ENCODE measurements around the gene CCNB2.
"Not testable (repeated sequence)": the region's sequence is repeated elsewhere in the genome, so short reads cannot be mapped to it uniquely, and the experiment has no call there.

Gene CCNB2

DNA sequence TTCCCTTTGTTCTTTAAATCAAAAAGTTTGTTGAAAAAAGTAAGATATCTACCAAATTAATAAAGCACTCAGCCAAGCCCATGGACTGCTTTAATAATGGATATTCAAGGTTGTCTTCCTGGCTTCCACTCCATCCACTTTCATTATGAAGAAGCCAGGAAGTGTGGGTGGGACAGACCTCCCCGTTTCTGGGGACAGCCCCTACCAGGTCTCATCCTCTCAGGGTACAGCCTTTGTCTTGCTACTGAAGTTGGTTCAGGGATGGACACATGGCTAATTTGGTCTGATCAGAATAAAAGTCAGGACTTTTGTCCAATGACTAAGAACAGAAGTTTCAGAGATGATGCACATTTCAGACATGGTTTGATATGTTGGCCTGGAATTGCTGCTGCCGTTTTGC, 32.6 kb downstream of the CCNB2 start:
- DNase-seq, result no peak

DNA sequence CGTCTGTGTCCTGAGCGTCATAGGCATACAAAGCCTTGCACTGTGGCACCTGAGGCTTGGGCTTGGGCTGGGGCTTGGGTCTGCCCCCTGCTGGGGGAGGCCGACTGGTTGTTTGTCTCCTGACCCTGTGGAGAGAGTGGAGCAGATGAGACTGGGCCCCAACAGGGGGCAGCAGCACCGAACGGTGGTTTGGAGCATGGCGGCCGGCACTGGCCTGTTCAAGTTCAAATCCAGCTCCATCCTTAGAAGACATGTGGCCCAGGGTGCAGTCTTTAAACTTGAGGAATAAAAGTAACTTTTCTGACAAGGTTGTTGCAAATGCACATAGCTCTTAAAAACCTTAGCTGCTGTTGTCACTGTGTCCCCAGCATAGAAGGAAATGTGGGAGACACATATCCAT, 33.3 kb downstream of the CCNB2 start:
- no peak for DNase-seq

- no peak for DNase-seq
These were observed 35.7 kb downstream of the CCNB2 start for GRCh38 chr15:59140422-59141226.

- DNase-seq, result no peak
These were observed 38.3 kb downstream of the CCNB2 start for GRCh38 chr15:59143281-59143680.

GRCh38 chr15:59144594-59144993, 39.6 kb downstream of the CCNB2 start:
- not testable (repeated sequence) for DNase-seq

- DNase-seq, result no peak
These were observed 42.7 kb downstream of the CCNB2 start for GRCh38 chr15:59147666-59148065.

DNA sequence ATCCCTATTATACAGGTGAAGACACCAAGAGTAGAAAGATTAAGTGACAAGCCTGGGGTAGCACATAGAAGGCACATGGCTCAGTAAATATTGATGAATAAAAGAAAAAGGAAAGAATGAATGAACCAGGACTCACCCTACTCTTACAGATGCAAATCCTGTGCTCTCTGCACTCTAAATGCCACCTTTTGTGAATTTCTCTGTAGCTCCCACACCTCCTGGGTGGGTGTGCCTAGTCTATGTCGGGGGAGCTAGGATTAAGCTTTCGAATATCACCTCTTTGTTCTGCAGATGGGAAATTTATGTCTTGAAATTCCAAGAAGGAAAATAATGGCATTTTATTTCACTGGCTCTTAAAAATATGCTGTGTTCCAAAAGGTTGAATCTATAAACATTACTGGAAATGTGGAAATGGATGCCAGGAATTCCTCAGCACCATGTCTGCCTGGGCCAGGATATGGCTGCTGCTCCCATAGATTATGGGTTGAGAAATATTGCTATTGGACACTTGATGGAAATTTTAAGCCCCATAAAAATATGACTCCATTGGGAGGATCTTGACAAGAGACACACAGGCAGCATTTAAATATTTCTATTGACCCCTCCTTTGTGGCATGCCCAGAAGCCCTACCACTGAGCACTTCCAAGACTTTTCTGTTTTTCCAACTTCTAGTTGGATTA, 43.3 kb downstream of the CCNB2 start:
- DNase-seq, result no peak

GRCh38 chr15:59150185-59150584, 45.2 kb downstream of the CCNB2 start:
- no peak for DNase-seq

GRCh38 chr15:59152694-59153450, 47.9 kb downstream of the CCNB2 start:
- no peak for DNase-seq

- DNase-seq, result no peak
These were observed 48.5 kb downstream of the CCNB2 start for GRCh38 chr15:59153466-59153865.

GRCh38 chr15:59154243-59154642, 49.3 kb downstream of the CCNB2 start:
- no peak for DNase-seq

DNA sequence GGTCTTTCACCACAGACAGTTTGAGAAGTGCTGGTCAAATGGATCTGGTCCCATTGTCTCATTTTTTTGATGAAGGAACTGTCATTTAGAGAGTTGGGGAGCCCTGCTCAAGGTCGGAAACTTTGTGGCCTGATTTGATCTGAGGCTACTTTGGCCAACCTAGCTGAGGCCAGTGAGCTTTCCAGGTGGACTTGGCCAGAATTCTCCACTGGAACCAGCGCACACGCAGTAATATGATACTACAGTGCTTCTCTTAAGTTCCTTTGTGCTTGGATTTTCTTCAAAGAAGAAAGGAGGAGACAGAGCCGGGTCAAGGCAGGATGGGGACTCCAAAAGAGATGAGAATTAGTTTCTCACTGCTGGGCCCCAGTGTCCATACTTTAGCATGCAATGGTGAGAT, 50.5 kb downstream of the CCNB2 start:
- DNase-seq, result no peak

DNA sequence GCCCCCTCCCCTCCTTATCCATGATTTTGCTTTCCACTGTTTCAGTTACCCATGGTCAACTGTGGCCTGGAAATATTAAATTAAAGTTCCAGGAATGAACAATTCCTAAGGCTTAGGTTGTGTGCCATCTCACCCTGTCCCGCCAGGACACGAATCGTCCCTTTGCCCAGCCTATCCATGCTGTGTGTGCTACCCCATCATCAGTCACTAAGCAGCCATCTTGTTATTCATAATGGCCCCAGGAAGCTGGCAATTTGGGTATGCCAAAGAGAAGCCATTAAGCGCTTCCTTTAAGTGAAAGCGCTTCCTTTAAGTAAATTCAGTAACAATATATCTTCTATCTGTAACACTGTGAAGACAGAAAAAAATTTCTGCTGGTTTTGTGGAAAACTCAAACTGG, 52.5 kb downstream of the CCNB2 start:
- no peak for DNase-seq

DNA sequence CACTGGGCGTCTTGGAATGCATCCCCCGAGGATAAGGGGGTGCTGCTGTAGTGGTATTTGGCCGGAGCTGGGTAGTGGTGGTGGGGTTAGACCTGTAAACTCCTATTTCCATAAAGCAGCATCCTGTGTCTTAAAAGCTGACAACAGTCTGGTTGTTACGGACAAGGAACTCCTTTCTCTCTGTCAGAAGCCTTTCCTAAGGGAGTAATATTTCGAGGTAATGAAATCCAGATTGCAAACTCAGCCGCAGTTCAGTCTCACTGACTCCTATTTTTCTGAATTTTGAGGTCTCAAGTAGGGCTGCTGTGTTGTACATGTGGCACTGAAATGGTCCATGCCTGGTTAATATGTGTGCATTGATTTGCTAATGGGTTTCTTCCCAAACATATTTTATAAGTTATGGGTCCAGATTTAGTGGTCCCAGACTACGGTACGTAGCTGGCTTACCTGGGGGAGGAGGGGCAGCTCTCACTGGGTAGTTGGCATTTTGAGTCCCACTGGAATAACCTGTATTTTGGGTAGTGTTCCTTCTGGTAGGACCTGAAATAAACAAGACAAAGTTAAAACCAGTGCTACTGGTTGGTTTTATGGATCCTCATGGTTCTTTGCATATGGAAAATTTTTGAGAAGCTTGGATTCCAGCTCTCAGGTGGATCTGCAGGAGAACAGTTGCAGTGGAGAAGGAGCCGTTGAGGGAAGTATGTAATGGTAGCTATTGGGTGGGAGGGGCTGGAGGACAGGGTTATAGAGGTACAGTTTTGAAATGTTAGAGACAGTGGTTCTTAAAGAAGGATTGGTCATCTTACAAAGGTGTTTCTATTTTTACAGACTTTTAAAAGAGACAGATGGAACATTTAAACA, 53.1 kb downstream of the CCNB2 start:
- no peak for DNase-seq

DNA sequence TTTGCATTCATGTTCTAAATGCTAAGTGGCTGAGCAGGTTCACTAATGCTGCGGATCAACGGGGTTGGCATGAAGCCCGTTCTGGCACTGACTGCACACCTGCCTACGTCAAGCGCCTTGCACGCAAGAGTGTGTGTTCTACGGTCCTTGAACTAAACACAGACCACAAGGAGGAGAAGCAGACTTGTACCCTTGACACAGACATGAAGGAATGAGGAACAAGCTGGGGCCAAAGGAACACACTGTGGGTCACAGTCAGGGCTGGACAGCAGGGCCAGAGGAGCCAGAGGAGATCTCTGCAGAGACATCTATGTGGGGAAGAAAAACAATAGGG, 53.7 kb downstream of the CCNB2 start:
- peak; percentile 48 for DNase-seq

DNA sequence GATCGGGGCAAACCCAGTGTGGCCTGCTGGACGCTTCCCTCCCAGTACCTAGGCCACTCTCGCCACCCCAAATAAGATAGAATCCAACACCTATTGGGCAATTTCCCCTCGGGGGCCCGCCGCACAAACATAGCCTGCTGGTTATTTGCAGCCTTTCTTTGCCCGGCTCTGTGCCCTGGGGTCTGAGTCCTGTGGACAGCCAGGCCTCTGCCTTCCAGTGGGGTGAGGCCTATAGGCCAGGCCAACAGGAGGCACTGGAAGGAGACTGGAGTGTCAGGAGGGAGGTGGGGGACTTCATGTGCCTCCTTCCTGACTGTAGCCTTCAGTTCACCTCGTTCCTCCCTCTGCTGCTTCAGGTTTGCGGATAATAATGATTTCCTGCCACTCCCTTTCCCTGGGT, 54.3 kb downstream of the CCNB2 start:
- DNase-seq, result no peak

DNA sequence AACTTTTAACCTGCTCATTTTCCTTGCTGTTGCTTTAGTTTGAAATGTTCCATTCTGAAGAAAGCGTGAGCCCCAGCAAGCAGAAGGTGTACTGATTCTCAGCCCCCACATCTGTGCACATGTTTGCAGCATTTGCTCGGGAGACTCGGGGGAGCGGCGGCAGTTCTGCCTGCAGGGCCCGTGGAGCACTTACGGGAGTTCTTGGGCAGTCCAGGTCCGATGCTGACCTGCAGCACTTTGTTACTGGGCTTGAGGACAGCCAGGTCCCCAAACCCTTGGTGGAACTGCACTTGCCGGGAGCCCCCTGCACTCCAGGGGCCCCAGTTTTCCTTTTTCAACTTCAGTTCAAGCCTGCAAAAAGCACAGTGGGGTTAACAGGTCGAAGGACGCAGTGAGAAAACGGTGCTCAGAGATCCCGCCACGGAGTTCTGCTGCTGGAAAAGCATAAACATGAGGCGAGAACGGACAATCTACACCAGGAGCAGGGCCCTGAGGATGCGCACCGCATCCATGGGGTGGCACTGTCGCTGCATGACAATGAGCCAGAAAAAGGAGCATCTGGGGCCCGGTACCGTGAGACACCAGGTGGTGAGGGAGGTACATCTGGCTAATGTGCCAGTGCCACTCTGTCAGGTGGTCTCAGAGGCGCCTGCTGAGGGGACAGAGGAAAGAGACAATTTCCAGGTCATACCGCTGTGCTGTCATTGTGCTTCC, 56.1 kb downstream of the CCNB2 start:
- DNase-seq, result peak; percentile 59

GRCh38 chr15:59162080-59162479, 57.1 kb downstream of the CCNB2 start:
- DNase-seq, result not testable (repeated sequence)

DNA sequence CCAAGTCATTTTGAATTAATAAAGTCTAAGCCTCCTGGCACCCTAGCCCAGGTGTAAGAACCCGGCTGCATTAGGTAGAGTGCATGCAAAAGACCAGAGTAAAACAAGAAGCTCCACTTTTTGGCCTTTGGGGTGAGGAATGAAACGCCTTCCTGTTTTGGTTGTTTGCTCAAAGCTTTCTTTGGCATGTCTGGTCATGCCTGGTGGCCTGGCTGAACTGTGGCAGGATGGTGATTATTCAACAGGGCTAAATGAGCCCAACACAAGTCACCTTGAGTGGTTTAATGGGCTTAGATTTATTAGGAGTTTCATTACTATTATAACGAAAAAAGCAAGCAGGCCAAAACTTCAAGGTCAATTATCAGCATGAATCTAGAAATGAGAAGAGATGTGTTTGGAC, 60.8 kb downstream of the CCNB2 start:
- DNase-seq, result peak; percentile 37

GRCh38 chr15:59166166-59166565, 61.2 kb downstream of the CCNB2 start:
- no peak for DNase-seq

GRCh38 chr15:59166601-59167265, 61.8 kb downstream of the CCNB2 start:
- no peak for DNase-seq

DNA sequence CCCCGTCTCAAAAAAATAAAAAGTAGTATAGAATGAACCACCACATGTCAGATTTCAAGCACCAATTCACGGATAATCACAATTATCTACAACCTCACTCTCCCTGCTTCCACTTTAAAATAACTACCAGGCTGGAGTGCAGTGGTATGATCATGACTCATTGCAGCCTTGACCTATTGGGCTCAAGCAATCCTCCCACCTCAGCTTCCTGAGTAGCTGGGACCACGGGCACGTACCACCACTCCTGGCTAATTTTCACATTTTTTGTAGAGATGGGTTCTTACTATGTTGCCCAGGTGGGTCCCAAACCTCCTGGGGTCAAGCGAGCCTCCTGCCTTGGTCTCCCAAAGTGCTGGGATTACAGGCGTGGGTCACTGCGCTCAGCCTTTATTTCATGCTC, 63.6 kb downstream of the CCNB2 start:
- DNase-seq, result no peak

All from SHP77 treated with DMSO at 0.1 percent for 48 hours (cell line).